GM23338 (cell line): ENCODE measurements around the gene ADCY3. TPM values are rescaled to one million over a fixed set of nuclear protein-coding genes. Genes with fewer than 3 reads are reported as not detected.

Experiments
- ATAC-seq: fragments of 200-7000 bp; cut with Tn5 transposase; 3 replicates; pipeline ENCODE4 v1.9.1; 2020
- DNase-seq: peaks from one replicate; pipeline ENCODE4 v3.0.0-alpha.2; 2015; ENCODE audit warnings: low spot score
- H2AFZ ChIP-seq: fragments of 200-600 bp; sonication (generic); 2 replicates; pipeline ENCODE4 v1.8.0; 2016; ENCODE audit warnings: antibody characterized with exemption, mild to moderate bottlenecking, moderate library complexity
- H3F3A ChIP-seq: fragments of 200-600 bp; sonication (generic); replicated peaks from 2 replicates; pipeline ENCODE4 v1.8.0; 2017; ENCODE audit warnings: antibody characterized with exemption, mixed run types, low read depth
- H3K27ac ChIP-seq: fragments of 200-600 bp; sonication (generic); 2 replicates; pipeline ENCODE4 v1.6.1; 2016; ENCODE audit warnings: low read depth
- H3K27me3 ChIP-seq: fragments of 200-600 bp; sonication (generic); 2 replicates; pipeline ENCODE4 v1.8.0; 2016; ENCODE audit warnings: mild to moderate bottlenecking, mixed run types, moderate library complexity; ENCODE audit not compliant: insufficient read depth
- H3K36me3 ChIP-seq: fragments of 200-600 bp; sonication (generic); 2 replicates; pipeline ENCODE4 v1.8.0; 2016; ENCODE audit warnings: mild to moderate bottlenecking; ENCODE audit not compliant: insufficient read depth
- H3K4me1 ChIP-seq: fragments of 200-600 bp; sonication (generic); 2 replicates; pipeline ENCODE4 v1.8.0; 2016; ENCODE audit warnings: mild to moderate bottlenecking, moderate library complexity; ENCODE audit not compliant: insufficient read depth
- H3K4me2 ChIP-seq: fragments of 200-600 bp; sonication (generic); 2 replicates; pipeline ENCODE4 v1.7.1; 2017; ENCODE audit warnings: mixed run types
- H3K4me3 ChIP-seq: fragments of 200-600 bp; sonication (generic); 2 replicates; pipeline ENCODE4 v1.6.1; 2016; ENCODE audit warnings: mixed run types
- H3K79me2 ChIP-seq: fragments of 200-600 bp; sonication (generic); replicated peaks from 2 replicates; pipeline ENCODE4 v1.8.0; 2017; ENCODE audit warnings: mild to moderate bottlenecking; ENCODE audit not compliant: insufficient read depth
- H3K9me2 ChIP-seq: fragments of 200-600 bp; sonication (generic); 2 replicates; pipeline ENCODE4 v1.8.0; 2017; ENCODE audit not compliant: insufficient read depth
- H4K20me1 ChIP-seq: fragments of 200-600 bp; sonication (generic); replicated peaks from 2 replicates; pipeline ENCODE4 v1.8.0; 2017; ENCODE audit warnings: mild to moderate bottlenecking; ENCODE audit not compliant: insufficient read depth
- H3K27ac Mint-ChIP-seq: 2 replicates; pipeline ENCODE4 v1.8.0; 2020; ENCODE audit warnings: inconsistent platforms, mild to moderate bottlenecking, moderate library complexity, mixed read lengths
- H3K27me3 Mint-ChIP-seq: 3 replicates; pipeline ENCODE4 v1.8.0; 2022; ENCODE audit warnings: low read depth, mild to moderate bottlenecking, moderate library complexity, mixed read lengths, inconsistent platforms; ENCODE audit not compliant: insufficient read depth, poor library complexity
- H3K36me3 Mint-ChIP-seq: 3 replicates; pipeline ENCODE4 v1.8.0; 2021; ENCODE audit warnings: low read depth, mild to moderate bottlenecking, inconsistent platforms, moderate library complexity, mixed read lengths
- H3K4me1 Mint-ChIP-seq: 3 replicates; pipeline ENCODE4 v1.8.0; 2020; ENCODE audit warnings: mild to moderate bottlenecking, inconsistent platforms, mixed read lengths
- H3K4me3 Mint-ChIP-seq: 3 replicates; pipeline ENCODE4 v1.8.0; 2021; ENCODE audit warnings: moderate library complexity, mild to moderate bottlenecking, inconsistent platforms, mixed read lengths
- H3K9me3 Mint-ChIP-seq: 3 replicates; pipeline ENCODE4 v1.8.0; 2020; ENCODE audit warnings: moderate library complexity, mild to moderate bottlenecking, inconsistent platforms, mixed read lengths
- CREB1 ChIP-seq: fragments of 250-450 bp; sonication (Bioruptor Pico); IDR thresholded peaks from 2 replicates; pipeline ENCODE4 v1.5.0; 2020; ENCODE audit warnings: low read depth, mild to moderate bottlenecking, moderate library complexity
- EZH2 ChIP-seq: fragments of 200-600 bp; sonication (generic); IDR thresholded peaks from one replicate; pipeline ENCODE4 v1.8.0; 2017; ENCODE audit warnings: antibody characterized with exemption, mild to moderate bottlenecking, low read depth; ENCODE audit not compliant: unreplicated experiment
- EZH2phosphoT487 ChIP-seq: fragments of 200-600 bp; sonication (generic); IDR thresholded peaks from one replicate; pipeline ENCODE4 v1.8.1; 2018; ENCODE audit warnings: antibody characterized with exemption; ENCODE audit not compliant: unreplicated experiment
- JUNB ChIP-seq: IDR thresholded peaks from one replicate; pipeline ENCODE4 v1.6.1; 2016; ENCODE audit warnings: antibody characterized with exemption; ENCODE audit not compliant: unreplicated experiment
- NANOG ChIP-seq: IDR thresholded peaks from 2 replicates; pipeline ENCODE4 v1.6.1; 2016; ENCODE audit warnings: antibody characterized with exemption, borderline replicate concordance
- POLR2AphosphoS5 ChIP-seq: IDR thresholded peaks from 2 replicates; pipeline ENCODE4 v1.6.1; 2016; ENCODE audit warnings: antibody characterized with exemption, low read depth
- STAT1 ChIP-seq: IDR thresholded peaks from one replicate; pipeline ENCODE4 v1.6.1; 2016; ENCODE audit warnings: antibody characterized with exemption; ENCODE audit not compliant: unreplicated experiment
- ZNF114 ChIP-seq: fragments of 250-450 bp; sonication (Bioruptor Pico); IDR thresholded peaks from 2 replicates; pipeline ENCODE4 v1.5.0; 2020; ENCODE audit warnings: mild to moderate bottlenecking, moderate library complexity
- ZNF331 ChIP-seq: fragments of 250-450 bp; sonication (Bioruptor Pico); IDR thresholded peaks from 2 replicates; pipeline ENCODE4 v1.5.0; 2020; ENCODE audit warnings: low read depth, mild to moderate bottlenecking, moderate library complexity
- polyA plus RNA-seq: library from polyadenylated mRNA; unstranded; fragments of >200 nt; fragmentation: Nextera tagmentation; extraction: Ambion mirVana; gene quantifications from 2 replicates; pipeline ENCODE4 v1.2.1, GENCODE V29; 2016
- total RNA-seq: library from RNA; depleted of rRNA; stranded (reverse); fragments of >200 nt; shearing (Covaris generic); gene quantifications from 2 replicates; pipeline ENCODE4 v1.2.3, GENCODE V29; 2014
- TF ChIP-seq, protein P1 (sequence below), 2 experiments: fragments of 200-600 bp in 1 of 2; sonication (generic) in 1 of 2; conservative IDR thresholded peaks; 2 replicates each; pipeline versions ENCODE4 v1.5.1 to v1.6.1; 2016 to 2017; ENCODE audit warnings: antibody characterized with exemption in 2 of 2, low read depth in 2 of 2, mild to moderate bottlenecking in 2 of 2, moderate library complexity in 1 of 2
- TF ChIP-seq, protein P2 (sequence below): fragments of 250-450 bp; sonication (Bioruptor Pico); IDR thresholded peaks from 2 replicates; pipeline ENCODE4 v1.5.0; 2020; ENCODE audit warnings: mild to moderate bottlenecking, moderate library complexity
- TF ChIP-seq, protein P3 (sequence below): IDR thresholded peaks from 2 replicates; pipeline ENCODE4 v1.6.1; 2016; ENCODE audit warnings: antibody characterized with exemption

Gene ADCY3
- total and polyA plus RNA-seq, 2 experiments from 2014 or later: 9.7 to 32.4 TPM

DNA sequence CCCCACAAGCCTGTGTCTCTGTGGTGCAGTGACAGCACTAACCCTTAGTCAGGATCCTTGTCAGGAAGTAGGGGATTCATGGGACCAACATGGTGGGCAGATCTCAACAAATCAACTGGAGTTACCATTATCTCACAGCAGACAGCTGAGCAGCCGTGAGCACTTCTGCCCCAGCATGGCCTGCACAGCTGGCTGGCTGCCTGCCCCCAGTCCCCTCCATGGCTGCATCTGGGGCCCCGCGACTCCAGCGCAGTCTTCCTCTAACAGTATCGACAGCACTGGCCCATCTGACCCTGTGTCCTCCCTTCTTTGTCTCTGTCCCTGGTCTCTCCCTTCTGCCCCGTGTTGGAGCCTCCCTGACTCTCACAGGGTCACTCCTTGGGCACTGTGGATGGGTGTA is 4.7 kb upstream of the ADCY3 start:
- H3K4me2 ChIP-seq: no peak overlapping the region
- H3K27me3 ChIP-seq: no peaks in the 10 kb centered on the region
- no peak overlapping the region for H3K4me3 ChIP-seq
- H3K79me2 ChIP-seq: no peaks in the 10 kb centered on the region
- no peak overlapping the region for H2AFZ ChIP-seq
- H3K9me2 ChIP-seq: no peaks in the 10 kb centered on the region; the same call in 1 of the 2 replicates
- no peaks in the 10 kb centered on the region for H3K36me3 ChIP-seq
- H4K20me1 ChIP-seq: no peaks in the 10 kb centered on the region
- DNase-seq (no peak), ATAC-seq (no peak)
- H3K4me1 Mint-ChIP-seq: peaks cover 18% of the 10 kb centered on the region
- TF ChIP-seq, protein P1, sequence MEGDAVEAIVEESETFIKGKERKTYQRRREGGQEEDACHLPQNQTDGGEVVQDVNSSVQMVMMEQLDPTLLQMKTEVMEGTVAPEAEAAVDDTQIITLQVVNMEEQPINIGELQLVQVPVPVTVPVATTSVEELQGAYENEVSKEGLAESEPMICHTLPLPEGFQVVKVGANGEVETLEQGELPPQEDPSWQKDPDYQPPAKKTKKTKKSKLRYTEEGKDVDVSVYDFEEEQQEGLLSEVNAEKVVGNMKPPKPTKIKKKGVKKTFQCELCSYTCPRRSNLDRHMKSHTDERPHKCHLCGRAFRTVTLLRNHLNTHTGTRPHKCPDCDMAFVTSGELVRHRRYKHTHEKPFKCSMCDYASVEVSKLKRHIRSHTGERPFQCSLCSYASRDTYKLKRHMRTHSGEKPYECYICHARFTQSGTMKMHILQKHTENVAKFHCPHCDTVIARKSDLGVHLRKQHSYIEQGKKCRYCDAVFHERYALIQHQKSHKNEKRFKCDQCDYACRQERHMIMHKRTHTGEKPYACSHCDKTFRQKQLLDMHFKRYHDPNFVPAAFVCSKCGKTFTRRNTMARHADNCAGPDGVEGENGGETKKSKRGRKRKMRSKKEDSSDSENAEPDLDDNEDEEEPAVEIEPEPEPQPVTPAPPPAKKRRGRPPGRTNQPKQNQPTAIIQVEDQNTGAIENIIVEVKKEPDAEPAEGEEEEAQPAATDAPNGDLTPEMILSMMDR (conservative IDR thresholded peaks at IDR 0.05; ENCODE audit: low read depth in 2 of 2): no peak
- TF ChIP-seq ZNF114 (CRISPR knock-in tag) (no peak), STAT1 (no peak)
- H3K4me1 ChIP-seq: peaks cover 10% of the 10 kb centered on the region
- H3K27me3 Mint-ChIP-seq: peaks cover 2% of the 10 kb centered on the region
- H3F3A ChIP-seq: peaks cover 4% of the 10 kb centered on the region; the same call in 1 of the 2 replicates
- H3K4me3 Mint-ChIP-seq: no peak overlapping the region
- H3K27ac Mint-ChIP-seq: no peak overlapping the region
- no peak overlapping the region for H3K27ac ChIP-seq
- H3K36me3 Mint-ChIP-seq: no peaks in the 10 kb centered on the region
- H3K9me3 Mint-ChIP-seq: 0 out of 3 replicates have a peak, but pooled peaks cover 3% of the 10 kb centered on the region

DNA sequence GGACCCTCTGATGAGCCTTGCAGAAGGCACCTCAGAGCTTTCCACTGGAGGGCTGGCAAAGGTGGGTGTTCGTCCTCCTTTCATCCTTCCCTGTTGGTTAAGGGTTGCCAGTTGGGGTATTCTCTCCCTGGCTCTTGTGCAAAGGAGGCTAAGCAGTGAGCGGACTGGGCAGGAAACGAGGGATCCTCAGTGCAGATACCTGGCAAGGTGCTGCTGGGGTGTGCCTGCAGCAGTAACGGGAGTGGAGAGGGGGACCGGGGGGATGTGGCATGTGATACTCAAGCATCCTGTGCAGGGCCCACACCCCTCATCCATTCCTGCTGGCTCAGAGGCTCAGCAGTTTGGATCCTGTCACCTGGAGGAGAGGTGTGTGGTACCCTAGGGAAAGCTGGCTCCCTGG is 4.2 kb upstream of the ADCY3 start:
- Mint-ChIP-seq H3K4me3 (no peak overlapping the region), H3K4me1 (peaks cover 17% of the 10 kb centered on the region), H3K27me3 (peaks cover 2% of the 10 kb centered on the region), H3K9me3 (0 out of 3 replicates have a peak, but pooled peaks cover 3% of the 10 kb centered on the region), H3K27ac (no peak overlapping the region), H3K36me3 (no peaks in the 10 kb centered on the region)
- no peaks in the 10 kb centered on the region for H3K27me3 ChIP-seq
- no peak overlapping the region for H3K27ac ChIP-seq
- no peak for ATAC-seq
- H3K4me3 ChIP-seq: no peak overlapping the region
- peaks cover 4% of the 10 kb centered on the region; the same call in 1 of the 2 replicates for H3F3A ChIP-seq
- no peaks in the 10 kb centered on the region for H4K20me1 ChIP-seq
- peaks cover 10% of the 10 kb centered on the region for H3K4me1 ChIP-seq
- no peak overlapping the region for H3K4me2 ChIP-seq
- H3K36me3 ChIP-seq: no peaks in the 10 kb centered on the region
- no peak for DNase-seq
- no peaks in the 10 kb centered on the region for H3K79me2 ChIP-seq
- no peaks in the 10 kb centered on the region for H3K9me2 ChIP-seq
- H2AFZ ChIP-seq: no peak overlapping the region
- TF ChIP-seq STAT1: no peak
- TF ChIP-seq NANOG: no peak
- no peak for TF ChIP-seq EZH2phosphoT487
- TF ChIP-seq POLR2AphosphoS5: no peak
- no peak for TF ChIP-seq ZNF114 (CRISPR knock-in tag)
- no peak for TF ChIP-seq EZH2
- TF ChIP-seq ZNF331 (CRISPR knock-in tag): no peak
- TF ChIP-seq JUNB: no peak
- TF ChIP-seq, protein P2, sequence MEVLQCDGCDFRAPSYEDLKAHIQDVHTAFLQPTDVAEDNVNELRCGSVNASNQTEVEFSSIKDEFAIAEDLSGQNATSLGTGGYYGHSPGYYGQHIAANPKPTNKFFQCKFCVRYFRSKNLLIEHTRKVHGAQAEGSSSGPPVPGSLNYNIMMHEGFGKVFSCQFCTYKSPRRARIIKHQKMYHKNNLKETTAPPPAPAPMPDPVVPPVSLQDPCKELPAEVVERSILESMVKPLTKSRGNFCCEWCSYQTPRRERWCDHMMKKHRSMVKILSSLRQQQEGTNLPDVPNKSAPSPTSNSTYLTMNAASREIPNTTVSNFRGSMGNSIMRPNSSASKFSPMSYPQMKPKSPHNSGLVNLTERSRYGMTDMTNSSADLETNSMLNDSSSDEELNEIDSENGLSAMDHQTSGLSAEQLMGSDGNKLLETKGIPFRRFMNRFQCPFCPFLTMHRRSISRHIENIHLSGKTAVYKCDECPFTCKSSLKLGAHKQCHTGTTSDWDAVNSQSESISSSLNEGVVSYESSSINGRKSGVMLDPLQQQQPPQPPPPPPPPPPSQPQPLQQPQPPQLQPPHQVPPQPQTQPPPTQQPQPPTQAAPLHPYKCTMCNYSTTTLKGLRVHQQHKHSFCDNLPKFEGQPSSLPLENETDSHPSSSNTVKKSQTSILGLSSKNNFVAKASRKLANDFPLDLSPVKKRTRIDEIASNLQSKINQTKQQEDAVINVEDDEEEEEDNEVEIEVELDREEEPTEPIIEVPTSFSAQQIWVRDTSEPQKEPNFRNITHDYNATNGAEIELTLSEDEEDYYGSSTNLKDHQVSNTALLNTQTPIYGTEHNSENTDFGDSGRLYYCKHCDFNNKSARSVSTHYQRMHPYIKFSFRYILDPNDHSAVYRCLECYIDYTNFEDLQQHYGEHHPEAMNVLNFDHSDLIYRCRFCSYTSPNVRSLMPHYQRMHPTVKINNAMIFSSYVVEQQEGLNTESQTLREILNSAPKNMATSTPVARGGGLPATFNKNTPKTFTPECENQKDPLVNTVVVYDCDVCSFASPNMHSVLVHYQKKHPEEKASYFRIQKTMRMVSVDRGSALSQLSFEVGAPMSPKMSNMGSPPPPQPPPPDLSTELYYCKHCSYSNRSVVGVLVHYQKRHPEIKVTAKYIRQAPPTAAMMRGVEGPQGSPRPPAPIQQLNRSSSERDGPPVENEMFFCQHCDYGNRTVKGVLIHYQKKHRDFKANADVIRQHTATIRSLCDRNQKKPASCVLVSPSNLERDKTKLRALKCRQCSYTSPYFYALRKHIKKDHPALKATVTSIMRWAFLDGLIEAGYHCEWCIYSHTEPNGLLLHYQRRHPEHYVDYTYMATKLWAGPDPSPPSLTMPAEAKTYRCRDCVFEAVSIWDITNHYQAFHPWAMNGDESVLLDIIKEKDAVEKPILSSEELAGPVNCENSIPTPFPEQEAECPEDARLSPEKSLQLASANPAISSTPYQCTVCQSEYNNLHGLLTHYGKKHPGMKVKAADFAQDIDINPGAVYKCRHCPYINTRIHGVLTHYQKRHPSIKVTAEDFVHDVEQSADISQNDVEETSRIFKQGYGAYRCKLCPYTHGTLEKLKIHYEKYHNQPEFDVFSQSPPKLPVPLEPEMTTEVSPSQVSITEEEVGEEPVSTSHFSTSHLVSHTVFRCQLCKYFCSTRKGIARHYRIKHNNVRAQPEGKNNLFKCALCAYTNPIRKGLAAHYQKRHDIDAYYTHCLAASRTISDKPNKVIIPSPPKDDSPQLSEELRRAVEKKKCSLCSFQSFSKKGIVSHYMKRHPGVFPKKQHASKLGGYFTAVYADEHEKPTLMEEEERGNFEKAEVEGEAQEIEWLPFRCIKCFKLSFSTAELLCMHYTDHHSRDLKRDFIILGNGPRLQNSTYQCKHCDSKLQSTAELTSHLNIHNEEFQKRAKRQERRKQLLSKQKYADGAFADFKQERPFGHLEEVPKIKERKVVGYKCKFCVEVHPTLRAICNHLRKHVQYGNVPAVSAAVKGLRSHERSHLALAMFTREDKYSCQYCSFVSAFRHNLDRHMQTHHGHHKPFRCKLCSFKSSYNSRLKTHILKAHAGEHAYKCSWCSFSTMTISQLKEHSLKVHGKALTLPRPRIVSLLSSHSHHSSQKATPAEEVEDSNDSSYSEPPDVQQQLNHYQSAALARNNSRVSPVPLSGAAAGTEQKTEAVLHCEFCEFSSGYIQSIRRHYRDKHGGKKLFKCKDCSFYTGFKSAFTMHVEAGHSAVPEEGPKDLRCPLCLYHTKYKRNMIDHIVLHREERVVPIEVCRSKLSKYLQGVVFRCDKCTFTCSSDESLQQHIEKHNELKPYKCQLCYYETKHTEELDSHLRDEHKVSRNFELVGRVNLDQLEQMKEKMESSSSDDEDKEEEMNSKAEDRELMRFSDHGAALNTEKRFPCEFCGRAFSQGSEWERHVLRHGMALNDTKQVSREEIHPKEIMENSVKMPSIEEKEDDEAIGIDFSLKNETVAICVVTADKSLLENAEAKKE: no peak
- TF ChIP-seq CREB1 (CRISPR knock-in tag): no peak
- TF ChIP-seq, protein P3, sequence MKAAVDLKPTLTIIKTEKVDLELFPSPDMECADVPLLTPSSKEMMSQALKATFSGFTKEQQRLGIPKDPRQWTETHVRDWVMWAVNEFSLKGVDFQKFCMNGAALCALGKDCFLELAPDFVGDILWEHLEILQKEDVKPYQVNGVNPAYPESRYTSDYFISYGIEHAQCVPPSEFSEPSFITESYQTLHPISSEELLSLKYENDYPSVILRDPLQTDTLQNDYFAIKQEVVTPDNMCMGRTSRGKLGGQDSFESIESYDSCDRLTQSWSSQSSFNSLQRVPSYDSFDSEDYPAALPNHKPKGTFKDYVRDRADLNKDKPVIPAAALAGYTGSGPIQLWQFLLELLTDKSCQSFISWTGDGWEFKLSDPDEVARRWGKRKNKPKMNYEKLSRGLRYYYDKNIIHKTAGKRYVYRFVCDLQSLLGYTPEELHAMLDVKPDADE: no peak
